Measurements from ENCODE around the gene EFCC1. TPM values are rescaled to one million over a fixed set of nuclear protein-coding genes. Genes with fewer than 3 reads are reported as not detected.

EFCC1 gene
- total RNA-seq, 1 experiment from 2014 or later = 1.0 TPM

GRCh38 chr3:129033151-129033550 is 32.0 kb downstream of the EFCC1 start:
- no peaks in the 10 kb centered on the region for H3K9me3 ChIP-seq (ENCODE audit: control insufficient read depth in 1 of 2, insufficient read depth in 1 of 2, low read depth in 1 of 2, low read length in 2 of 2)

More at GRCh38 chr3:129033151-129033550, 32.0 kb downstream of the EFCC1 start:
- Histone ChIP-seq H3K27me3 (ENCODE audit: insufficient read depth, low read length) (no peaks in the 10 kb centered on the region), H3K9ac (ENCODE audit: low read length) (no peak overlapping the region), H3K4me3 (replicated peaks in 1 of 2; ENCODE audit: low read depth in 1 of 2, low read length in 2 of 2) (no peak overlapping the region), H3K4me1 (ENCODE audit: control insufficient read depth in 1 of 2, insufficient read depth in 2 of 2, low read length in 2 of 2) (peaks cover 0 to 5% of the 10 kb centered on the region in 2 experiments; a peak in 1 of 4 replicates), H4K20me1 (ENCODE audit: insufficient read depth) (no peaks in the 10 kb centered on the region), H3K36me3 (ENCODE audit: control insufficient read depth in 1 of 2, insufficient read depth in 2 of 2, low read length in 2 of 2) (no peaks in the 10 kb centered on the region), H3K27ac (ENCODE audit: low read depth, low read length) (no peak overlapping the region), H3K9me2 (ENCODE audit: insufficient read depth) (no peaks in the 10 kb centered on the region), H2AFZ (ENCODE audit: low read depth, low read length, poor library complexity, severe bottlenecking) (no peak overlapping the region), H3K79me2 (ENCODE audit: insufficient read depth, low read length) (no peaks in the 10 kb centered on the region), H3K4me2 (ENCODE audit: low read length) (no peak overlapping the region)
- no peak for TF ChIP-seq JUND (IDR thresholded peaks at IDR 0.05)
- no peak for TF ChIP-seq EZH2phosphoT487 (IDR thresholded peaks at IDR 0.05; ENCODE audit: borderline replicate concordance)
- TF ChIP-seq, protein P1, sequence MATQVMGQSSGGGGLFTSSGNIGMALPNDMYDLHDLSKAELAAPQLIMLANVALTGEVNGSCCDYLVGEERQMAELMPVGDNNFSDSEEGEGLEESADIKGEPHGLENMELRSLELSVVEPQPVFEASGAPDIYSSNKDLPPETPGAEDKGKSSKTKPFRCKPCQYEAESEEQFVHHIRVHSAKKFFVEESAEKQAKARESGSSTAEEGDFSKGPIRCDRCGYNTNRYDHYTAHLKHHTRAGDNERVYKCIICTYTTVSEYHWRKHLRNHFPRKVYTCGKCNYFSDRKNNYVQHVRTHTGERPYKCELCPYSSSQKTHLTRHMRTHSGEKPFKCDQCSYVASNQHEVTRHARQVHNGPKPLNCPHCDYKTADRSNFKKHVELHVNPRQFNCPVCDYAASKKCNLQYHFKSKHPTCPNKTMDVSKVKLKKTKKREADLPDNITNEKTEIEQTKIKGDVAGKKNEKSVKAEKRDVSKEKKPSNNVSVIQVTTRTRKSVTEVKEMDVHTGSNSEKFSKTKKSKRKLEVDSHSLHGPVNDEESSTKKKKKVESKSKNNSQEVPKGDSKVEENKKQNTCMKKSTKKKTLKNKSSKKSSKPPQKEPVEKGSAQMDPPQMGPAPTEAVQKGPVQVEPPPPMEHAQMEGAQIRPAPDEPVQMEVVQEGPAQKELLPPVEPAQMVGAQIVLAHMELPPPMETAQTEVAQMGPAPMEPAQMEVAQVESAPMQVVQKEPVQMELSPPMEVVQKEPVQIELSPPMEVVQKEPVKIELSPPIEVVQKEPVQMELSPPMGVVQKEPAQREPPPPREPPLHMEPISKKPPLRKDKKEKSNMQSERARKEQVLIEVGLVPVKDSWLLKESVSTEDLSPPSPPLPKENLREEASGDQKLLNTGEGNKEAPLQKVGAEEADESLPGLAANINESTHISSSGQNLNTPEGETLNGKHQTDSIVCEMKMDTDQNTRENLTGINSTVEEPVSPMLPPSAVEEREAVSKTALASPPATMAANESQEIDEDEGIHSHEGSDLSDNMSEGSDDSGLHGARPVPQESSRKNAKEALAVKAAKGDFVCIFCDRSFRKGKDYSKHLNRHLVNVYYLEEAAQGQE (IDR thresholded peaks at IDR 0.05; ENCODE audit: low read depth) = no peak
- TF ChIP-seq, protein P2, sequence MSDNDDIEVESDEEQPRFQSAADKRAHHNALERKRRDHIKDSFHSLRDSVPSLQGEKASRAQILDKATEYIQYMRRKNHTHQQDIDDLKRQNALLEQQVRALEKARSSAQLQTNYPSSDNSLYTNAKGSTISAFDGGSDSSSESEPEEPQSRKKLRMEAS (IDR thresholded peaks at IDR 0.05) = no peak
- TF ChIP-seq CBX3 (IDR thresholded peaks at IDR 0.05; ENCODE audit: low read depth) = no peak
- TF ChIP-seq SRF (IDR thresholded peaks at IDR 0.05; ENCODE audit: low read depth) = no peak
- no peak for TF ChIP-seq EZH2 (IDR thresholded peaks at IDR 0.05)
- no peak for TF ChIP-seq POLR2AphosphoS5 (IDR thresholded peaks at IDR 0.05; ENCODE audit: low read depth, low read length)
- TF ChIP-seq ELF1 (IDR thresholded peaks at IDR 0.05; ENCODE audit: borderline replicate concordance, low read depth) = no peak
- no peak for TF ChIP-seq TCF7L2 (IDR thresholded peaks at IDR 0.05; ENCODE audit: borderline replicate concordance, extremely low read depth, insufficient read depth, insufficient read length)
- TF ChIP-seq ZNF274 (IDR thresholded peaks at IDR 0.05; ENCODE audit: low read depth, low read length) = no peak
- no peak for TF ChIP-seq CEBPB (IDR thresholded peaks at IDR 0.05; ENCODE audit: low read depth)
- no peak for TF ChIP-seq YY1 (IDR thresholded peaks at IDR 0.05; ENCODE audit: extremely low read depth, insufficient replicate concordance, low read depth, low read length)
- TF ChIP-seq FOSL1 (IDR thresholded peaks at IDR 0.05; ENCODE audit: low read depth) = no peak
- no peak for TF ChIP-seq POLR2A (IDR thresholded peaks at IDR 0.05; ENCODE audit: borderline replicate concordance, extremely low read depth, insufficient read depth, insufficient read length)
- no peak for DNase-seq (ENCODE audit: low read depth, low spot score)
- POLR2A ChIA-PET = no interaction called here
- no peak for ATAC-seq
- intact Hi-C loops (cut with micrococcal nuclease) = no loop called here
- CTCF ChIA-PET = no interaction called here
- no TSS peak for BruUV-seq (replicated peaks)
- RAD21 ChIA-PET (ENCODE audit: low non-redundant PET in 1 of 2, low total read pairs in 2 of 2, uncharacterized antibody in 2 of 2, unreplicated experiment in 2 of 2) = no interaction called here
